Small intestine (tissue), 7 donors: Measurements from ENCODE around the gene KRTAP23-1. TPM values are rescaled to one million over a fixed set of nuclear protein-coding genes. Genes with fewer than 3 reads are reported as not detected.

ENCODE experiments used
- DNase-seq, 2 donors: peaks; one replicate each; pipeline versions ENCODE4 v3.0.0 to v3.0.0-alpha.2; 2013
- FAIRE-seq: peaks from 2 replicates; lab custom pipeline; 2012; peaks lifted over from hg19 to GRCh38; lab: Jason Lieb, UNC
- H3K27ac ChIP-seq, 3 donors: one replicate each; pipeline ENCODE4 v1.5.1; 2013; ENCODE audit warnings: low read length in 2 of 3, mild to moderate bottlenecking in 2 of 3, control low read depth in 1 of 3, inconsistent platforms in 1 of 3, low read depth in 1 of 3, moderate library complexity in 1 of 3
- H3K27me3 ChIP-seq, 3 donors: one replicate each; pipeline ENCODE4 v1.6.1; 2013; ENCODE audit warnings: low read length in 3 of 3, inconsistent platforms in 1 of 3; ENCODE audit not compliant: control insufficient read depth in 3 of 3, insufficient read depth in 3 of 3
- H3K36me3 ChIP-seq, 3 donors: one replicate each; pipeline ENCODE4 v1.6.1; 2013; ENCODE audit warnings: low read length in 3 of 3, inconsistent platforms in 1 of 3, low read depth in 1 of 3, mild to moderate bottlenecking in 1 of 3, moderate library complexity in 1 of 3; ENCODE audit not compliant: control insufficient read depth in 3 of 3, insufficient read depth in 2 of 3
- H3K4me1 ChIP-seq, 3 donors: one replicate each; pipeline ENCODE4 v1.6.1; 2013; ENCODE audit warnings: low read length in 2 of 3, inconsistent platforms in 1 of 3, low read depth in 1 of 3, mild to moderate bottlenecking in 1 of 3, moderate library complexity in 1 of 3; ENCODE audit not compliant: control insufficient read depth in 3 of 3, insufficient read depth in 2 of 3
- H3K4me3 ChIP-seq, 3 donors: one replicate each; pipeline ENCODE4 v1.5.1; 2013; ENCODE audit warnings: low read length in 3 of 3, control low read depth in 1 of 3, inconsistent platforms in 1 of 3, low read depth in 1 of 3, mild to moderate bottlenecking in 1 of 3, moderate library complexity in 1 of 3
- H3K9me3 ChIP-seq, 2 donors: one replicate each; pipeline ENCODE4 v1.6.1; 2013; ENCODE audit warnings: low read depth in 1 of 2, low read length in 1 of 2; ENCODE audit not compliant: control insufficient read depth in 2 of 2, insufficient read depth in 1 of 2
- WGBS, 3 donors: extraction: QIAGEN DNeasy Blood & Tissue Kit; methylation state at CpG; one replicate each; pipeline ENCODE4 v1.1.7; 2013; 5-methylcytosine and 5-hydroxymethylcytosine counted together
- polyA plus RNA-seq, 4 donors: library from polyadenylated mRNA; stranded (reverse) in 3 of 4; unstranded in 1 of 4; fragments of 200-250 nt in 3 of 4; fragments of 120-200 nt in 1 of 4; gene quantifications; one replicate each; pipeline versions ENCODE4 v1.2.1 to v1.2.3, GENCODE V29; 2013
- donor health status: healthy with polysubstance abuse.
- donor health status: control.
- donor health status: control.
- donor health status: Bipolar disorder and iron deficiency.
- donor health status: healthy.

The KRTAP23-1 gene
- polyA plus RNA-seq, 4 donors = not detected

DNA sequence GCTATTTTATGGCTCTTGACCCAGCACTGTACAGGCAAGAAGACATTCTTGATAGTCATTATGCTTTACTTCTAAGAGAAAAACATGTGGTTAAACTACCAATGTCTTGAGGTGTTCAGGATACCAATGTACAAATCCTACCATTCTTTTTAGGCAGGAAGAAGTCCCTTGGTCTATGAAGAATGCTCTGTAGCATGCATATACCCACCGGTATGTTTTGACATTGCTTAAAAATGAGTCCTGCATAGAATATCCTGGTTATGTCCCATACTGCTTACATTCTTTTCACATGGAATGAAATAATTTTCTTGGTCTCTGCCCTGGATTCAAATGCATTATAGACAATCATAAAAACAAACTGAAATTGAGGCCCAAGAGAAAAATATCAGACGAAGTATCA lies 15.7 kb downstream of the KRTAP23-1 start:
- WGBS, 3 donors = 85 to 90% (median 86%) methylated on average over 2 of the region's 2 CpGs
- DNase-seq = no peak
- no peak for FAIRE-seq
- Histone ChIP-seq H3K4me3 (no peak overlapping the region), H3K27me3 (no peaks in the 10 kb centered on the region), H3K27ac (no peak overlapping the region), H3K9me3 (peaks cover 0 to 2% of the 10 kb centered on the region in 2 donors), H3K36me3 (no peaks in the 10 kb centered on the region), H3K4me1 (no peaks in the 10 kb centered on the region)

DNA sequence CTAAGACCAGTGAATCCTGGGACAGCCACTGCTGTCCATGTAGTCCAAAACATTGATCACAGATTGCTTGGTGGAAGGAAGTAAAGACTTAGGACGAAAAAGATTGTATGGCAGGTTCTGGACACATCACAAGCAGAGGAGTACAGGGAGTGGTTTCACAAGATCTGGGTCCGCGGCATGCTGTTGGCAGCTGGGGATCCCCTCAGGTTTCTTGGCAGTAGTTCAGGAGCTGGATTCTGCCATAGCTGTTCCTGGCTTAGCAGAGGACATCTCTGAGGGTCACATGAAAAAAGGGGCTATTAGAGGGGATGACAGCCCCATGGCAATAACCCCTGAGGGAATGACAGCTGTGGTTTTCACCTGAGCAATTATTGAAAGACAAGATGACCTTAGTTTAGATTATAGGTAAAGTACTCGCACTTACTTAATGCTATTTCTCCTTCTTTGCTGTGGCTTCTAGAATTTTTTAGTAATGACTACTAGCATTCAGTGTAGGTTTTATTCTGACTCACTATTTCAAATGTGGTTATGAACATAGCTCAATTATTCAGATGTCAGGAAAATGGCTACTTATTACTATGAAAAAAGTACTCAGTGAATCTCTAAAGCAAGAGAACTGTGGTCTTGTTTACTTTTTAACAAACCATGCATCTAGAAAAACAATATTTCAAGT lies 19.1 kb downstream of the KRTAP23-1 start:
- H3K9me3 ChIP-seq = peaks cover 2 to 3% of the 10 kb centered on the region in 2 donors
- WGBS, 3 donors = 79 to 84% (median 79%) methylated on average over 4 of the region's 4 CpGs
- H3K27me3 ChIP-seq = no peaks in the 10 kb centered on the region
- no peak overlapping the region for H3K27ac ChIP-seq
- H3K36me3 ChIP-seq = no peaks in the 10 kb centered on the region
- DNase-seq (no peak), FAIRE-seq (no peak)
- no peaks in the 10 kb centered on the region for H3K4me1 ChIP-seq
- H3K4me3 ChIP-seq = no peak overlapping the region

DNA sequence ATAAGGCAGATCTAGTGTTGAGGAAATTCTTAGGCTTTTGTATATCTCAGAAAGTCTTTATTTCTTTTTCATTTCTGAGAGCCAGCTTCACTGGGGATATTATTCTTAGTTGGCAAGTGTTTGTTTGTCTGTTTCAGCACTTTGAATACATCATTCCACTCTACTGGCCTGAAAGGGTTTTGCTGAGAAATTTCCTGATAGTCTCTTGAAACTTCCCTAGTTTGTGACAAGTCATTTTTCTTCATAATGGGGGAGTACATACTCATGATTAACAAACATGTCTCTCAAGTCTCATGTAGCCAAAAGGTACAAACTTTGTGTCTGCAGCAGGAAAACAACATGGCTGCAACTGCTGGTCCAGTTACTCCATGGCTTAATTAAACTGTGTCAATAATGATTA lies 22.0 kb downstream of the KRTAP23-1 start:
- no peak overlapping the region for H3K4me3 ChIP-seq
- no peak overlapping the region for H3K27ac ChIP-seq
- H3K9me3 ChIP-seq = peaks cover 2 to 3% of the 10 kb centered on the region in 2 donors
- DNase-seq = no peak
- no peaks in the 10 kb centered on the region for H3K4me1 ChIP-seq
- no peaks in the 10 kb centered on the region for H3K36me3 ChIP-seq
- FAIRE-seq = no peak
- H3K27me3 ChIP-seq = no peaks in the 10 kb centered on the region

DNA sequence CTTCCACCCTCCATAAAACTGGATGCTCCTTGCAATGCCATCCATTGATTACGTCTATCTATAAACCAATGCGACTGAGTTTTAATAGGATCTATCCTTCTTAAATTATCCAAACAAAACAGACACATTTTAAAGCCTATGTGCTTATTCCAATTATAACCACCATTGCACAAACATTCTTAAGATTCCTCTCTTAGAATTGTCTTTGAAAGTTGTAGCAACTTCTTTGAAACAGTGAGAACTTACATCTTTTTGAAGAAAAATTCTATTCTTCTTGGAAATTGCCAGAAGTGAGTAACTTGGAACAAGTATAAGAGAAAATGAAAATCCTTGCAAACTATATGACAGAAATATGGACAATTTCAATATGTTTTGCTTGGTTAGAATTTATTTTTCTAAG lies 28.2 kb downstream of the KRTAP23-1 start, which contains the start of gene KRTAP26-1:
Gene KRTAP26-1, minus strand, starts transcription at position 101 of the 400 bp plus-strand sequence. CDS start 280 bp downstream, outside the sequence.
- no peak within 1 kb of the TSS for H3K4me3 ChIP-seq
- no peak for FAIRE-seq
- DNase-seq = no peak
- H3K4me1 ChIP-seq = no peaks in the 10 kb centered on the region
- H3K27me3 ChIP-seq = no peaks in the 10 kb centered on the region
- no peak within 1 kb of the TSS for H3K27ac ChIP-seq
- no peaks in the 10 kb centered on the region for H3K9me3 ChIP-seq
- no peaks in the 10 kb centered on the region for H3K36me3 ChIP-seq
- WGBS, 3 donors = 78 to 89% (median 84%) methylated on average over 2 of the region's 2 CpGs

DNA sequence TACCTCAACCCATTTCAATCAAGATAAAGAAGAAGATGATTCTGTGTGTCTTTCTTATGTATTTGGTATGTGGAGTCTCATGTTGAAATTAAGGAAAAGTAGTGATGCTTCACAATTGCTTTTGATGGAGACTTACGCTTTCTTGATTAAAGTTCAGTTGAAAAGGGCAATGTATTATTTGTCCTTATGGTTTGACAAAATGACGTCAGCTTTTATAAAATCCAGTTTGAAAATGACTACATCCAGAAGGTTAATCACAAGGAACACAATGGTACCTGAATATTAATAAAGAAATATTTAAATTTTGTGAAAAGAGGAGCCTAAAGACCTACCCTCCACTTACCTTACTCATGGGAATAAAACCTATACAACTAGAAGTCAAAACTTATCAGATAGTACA lies 32.7 kb downstream of the KRTAP23-1 start:
- Histone ChIP-seq H3K4me3 (no peak overlapping the region), H3K27me3 (no peaks in the 10 kb centered on the region), H3K36me3 (no peaks in the 10 kb centered on the region), H3K27ac (no peak overlapping the region), H3K9me3 (no peaks in the 10 kb centered on the region), H3K4me1 (no peaks in the 10 kb centered on the region)
- DNase-seq (no peak), FAIRE-seq (no peak)
- 85 to 89% (median 85%) methylated on average over 2 of the region's 2 CpGs for WGBS, 3 donors

DNA sequence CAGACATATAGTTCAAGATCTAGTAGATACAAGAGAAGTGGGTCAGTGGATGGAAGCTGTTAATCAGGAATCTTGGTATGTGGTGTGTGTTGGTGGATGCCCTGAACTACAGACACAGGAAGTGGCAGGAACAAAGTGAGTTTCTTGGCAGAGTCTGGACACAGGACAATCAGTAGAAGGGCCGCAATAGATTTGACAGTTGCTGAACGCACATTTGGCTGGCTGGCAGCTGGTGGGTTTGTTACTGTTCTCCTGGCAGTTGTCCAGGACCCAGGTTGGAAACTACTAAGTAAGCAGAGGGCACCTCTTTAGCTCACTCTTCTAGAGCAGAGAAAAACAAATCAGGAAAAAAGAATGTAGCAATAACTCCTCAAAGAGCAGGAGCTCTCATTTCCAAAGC lies 41.5 kb downstream of the KRTAP23-1 start:
- no peak for FAIRE-seq
- 77 to 88% (median 79%) methylated on average over 2 of the region's 2 CpGs for WGBS, 3 donors
- DNase-seq = no peak
- Histone ChIP-seq H3K27me3 (no peaks in the 10 kb centered on the region), H3K27ac (no peak overlapping the region), H3K4me1 (no peaks in the 10 kb centered on the region), H3K4me3 (no peak overlapping the region), H3K36me3 (no peaks in the 10 kb centered on the region), H3K9me3 (no peaks in the 10 kb centered on the region)

DNA sequence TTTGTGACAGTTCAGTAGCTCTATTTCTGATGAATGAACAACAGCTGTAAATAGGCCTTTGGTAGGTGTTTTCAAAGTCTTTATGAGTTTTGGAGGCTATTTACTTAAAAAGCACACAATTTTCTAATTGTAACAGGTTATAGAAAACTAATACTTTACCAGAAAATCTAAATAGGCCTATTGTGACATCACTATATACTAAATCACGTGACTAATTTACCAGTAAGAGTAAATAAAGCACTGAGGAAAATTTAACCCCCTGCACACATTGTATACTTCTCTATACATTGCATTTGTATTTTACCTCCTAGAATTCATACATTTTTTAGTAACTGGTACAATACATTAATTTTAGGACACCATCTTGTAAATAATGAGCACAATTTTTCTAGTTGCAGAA lies 43.3 kb downstream of the KRTAP23-1 start:
- Histone ChIP-seq H3K27me3 (no peaks in the 10 kb centered on the region), H3K4me3 (no peak overlapping the region), H3K36me3 (no peaks in the 10 kb centered on the region), H3K27ac (no peak overlapping the region), H3K9me3 (no peaks in the 10 kb centered on the region), H3K4me1 (no peaks in the 10 kb centered on the region)
- no peak for DNase-seq
- FAIRE-seq = no peak
- 3 to 27% (median 10%) methylated on average over 1 of the region's 1 CpG for WGBS, 3 donors
